Activated CD4-positive, alpha-beta T cell treated with anti-CD3 and anti-CD28 coated beads, Interleukin-2, amount 50 U/mL, for 1 hour (primary cell): ENCODE results near the gene ERGIC2.

Experiments used
- DNase-seq: peaks from one replicate; pipeline ENCODE4 v3.0.0-alpha.2; 2020

ERGIC2 gene

DNA sequence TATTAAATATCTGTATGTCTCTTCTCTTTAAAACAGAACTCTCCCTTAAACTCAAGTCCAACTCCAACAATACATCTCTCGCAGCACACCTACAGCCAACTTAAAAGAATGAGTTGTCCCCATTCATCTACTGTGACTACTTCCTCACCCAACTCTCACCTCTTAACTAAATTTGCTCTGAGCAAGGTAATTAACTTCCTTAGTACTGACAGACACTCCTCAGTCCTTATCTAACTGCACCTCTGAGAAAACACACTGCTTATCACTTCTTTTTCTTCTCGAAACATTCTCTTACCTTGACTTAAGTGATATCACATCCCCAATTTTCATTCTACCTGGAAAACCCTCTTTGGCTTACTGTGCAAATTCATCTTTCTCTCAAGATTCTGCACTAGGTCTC, 7.0 kb downstream of the ERGIC2 start:
- DNase-seq, result no peak

DNA sequence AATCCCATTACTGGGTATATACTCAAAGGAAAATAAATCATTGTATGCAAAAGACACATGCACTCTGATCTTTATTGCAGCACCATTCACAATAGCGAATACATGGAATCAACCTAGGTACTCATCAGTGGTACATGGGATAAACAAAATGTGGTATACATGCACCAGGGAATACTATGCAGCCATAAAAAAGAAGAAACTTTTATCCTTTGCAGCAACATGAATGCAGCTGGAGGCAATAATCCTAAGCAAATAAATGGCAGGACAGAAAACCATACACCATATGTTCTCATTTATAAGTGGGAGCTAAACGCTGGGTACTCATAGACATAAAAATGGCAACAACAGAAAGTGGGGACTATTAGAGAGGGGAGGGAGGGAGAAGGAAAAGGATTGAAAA, 15.9 kb downstream of the ERGIC2 start:
- no peak for DNase-seq

DNA sequence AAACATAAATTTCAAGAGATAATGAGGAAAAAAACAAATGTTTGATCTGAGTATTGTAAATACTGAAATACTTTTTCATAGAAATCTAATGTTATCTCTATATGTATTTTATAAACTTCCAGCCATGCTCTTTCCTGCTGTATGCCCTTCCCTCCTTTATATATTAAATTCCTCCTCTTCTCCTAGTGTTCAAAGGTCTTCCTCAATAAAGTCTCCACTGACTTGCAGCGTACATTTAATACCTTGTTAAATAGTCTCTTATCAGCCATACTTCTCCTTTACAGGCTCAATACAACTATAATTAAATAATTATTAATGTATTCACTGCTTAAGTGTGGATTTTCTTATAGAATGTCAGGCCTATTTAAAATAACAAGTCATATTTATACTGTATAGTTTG, 26.0 kb downstream of the ERGIC2 start:
- no peak for DNase-seq

- DNase-seq, result no peak
These were observed 30.9 kb downstream of the ERGIC2 start for GRCh38 chr12:29350080-29350479.

DNA sequence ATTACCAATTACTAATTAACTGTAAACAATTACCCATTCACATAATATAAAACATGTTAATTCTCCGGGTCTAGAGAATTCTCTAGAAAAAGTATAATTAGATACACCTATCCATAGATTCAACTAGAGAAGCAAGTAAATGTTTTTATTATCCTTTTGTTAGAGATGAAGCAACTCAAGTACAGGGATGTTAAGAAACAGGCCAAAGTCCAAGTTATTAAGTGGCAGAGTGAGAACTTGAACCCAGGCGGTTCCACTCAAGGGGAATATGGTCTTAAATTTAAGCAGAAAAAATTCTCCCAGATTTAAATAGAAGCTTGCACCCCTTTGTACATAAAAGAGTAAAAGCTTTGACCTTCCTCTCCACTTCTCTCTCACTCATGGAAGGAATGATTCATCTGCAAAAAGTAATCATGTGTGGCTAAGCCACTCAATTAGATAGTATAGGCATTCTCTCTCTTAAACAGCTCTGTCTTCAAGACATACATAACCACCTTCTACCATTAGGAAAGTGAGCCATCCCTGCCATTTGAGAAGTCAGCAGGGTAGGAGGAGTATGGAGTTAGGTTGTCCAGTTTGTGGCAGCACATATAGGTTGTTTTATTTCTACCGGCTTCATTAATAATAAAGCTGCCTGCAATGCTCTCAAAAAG, 34.1 kb downstream of the ERGIC2 start:
- DNase-seq, result no peak

DNA sequence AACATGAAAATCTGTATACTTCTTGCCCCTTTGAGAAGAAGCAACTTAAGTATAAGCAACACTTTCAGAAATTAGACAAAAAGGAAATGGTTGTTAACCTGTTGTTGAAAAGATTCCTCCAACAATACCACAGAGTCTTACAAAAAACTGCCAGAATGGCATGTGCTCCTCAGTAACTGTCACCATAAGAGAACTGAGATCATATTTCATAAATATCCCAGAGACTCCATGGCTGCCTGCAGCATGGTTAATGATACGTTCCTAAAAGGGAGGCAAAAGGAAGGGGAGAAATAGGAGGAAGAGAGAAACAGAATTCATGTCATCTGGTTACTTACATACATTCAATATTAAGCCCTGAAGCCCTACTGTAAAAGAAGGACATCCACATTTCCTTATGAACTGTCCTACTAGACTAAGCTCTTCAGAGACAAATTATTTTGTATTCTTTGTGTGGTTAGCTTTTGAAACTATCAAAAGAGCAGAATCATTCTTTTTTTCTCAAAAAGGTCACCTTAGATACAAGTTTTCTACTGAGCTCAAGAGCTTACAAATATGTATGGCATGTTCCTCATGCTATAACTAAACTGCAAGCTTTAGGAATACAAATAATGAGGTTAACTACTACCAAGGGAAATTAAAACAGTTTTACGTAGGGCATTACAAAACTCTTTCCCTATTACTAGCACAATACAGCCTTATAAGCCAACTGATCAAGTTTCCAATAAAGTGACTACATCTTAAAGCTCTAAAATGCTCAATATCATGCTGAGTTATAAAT, 37.8 kb downstream of the ERGIC2 start:
- DNase-seq, result no peak

- DNase-seq, result no peak
These were observed 43.6 kb downstream of the ERGIC2 start for GRCh38 chr12:29337325-29337724.

- DNase-seq, result no peak
These were observed 46.0 kb downstream of the ERGIC2 start for GRCh38 chr12:29334937-29335336.

- no peak for DNase-seq
These were observed 47.8 kb downstream of the ERGIC2 start for GRCh38 chr12:29333178-29333577.

GRCh38 chr12:29329411-29329810, 51.6 kb downstream of the ERGIC2 start:
- no peak for DNase-seq

- no peak for DNase-seq
These were observed 58.8 kb downstream of the ERGIC2 start for GRCh38 chr12:29322157-29322556.

DNA sequence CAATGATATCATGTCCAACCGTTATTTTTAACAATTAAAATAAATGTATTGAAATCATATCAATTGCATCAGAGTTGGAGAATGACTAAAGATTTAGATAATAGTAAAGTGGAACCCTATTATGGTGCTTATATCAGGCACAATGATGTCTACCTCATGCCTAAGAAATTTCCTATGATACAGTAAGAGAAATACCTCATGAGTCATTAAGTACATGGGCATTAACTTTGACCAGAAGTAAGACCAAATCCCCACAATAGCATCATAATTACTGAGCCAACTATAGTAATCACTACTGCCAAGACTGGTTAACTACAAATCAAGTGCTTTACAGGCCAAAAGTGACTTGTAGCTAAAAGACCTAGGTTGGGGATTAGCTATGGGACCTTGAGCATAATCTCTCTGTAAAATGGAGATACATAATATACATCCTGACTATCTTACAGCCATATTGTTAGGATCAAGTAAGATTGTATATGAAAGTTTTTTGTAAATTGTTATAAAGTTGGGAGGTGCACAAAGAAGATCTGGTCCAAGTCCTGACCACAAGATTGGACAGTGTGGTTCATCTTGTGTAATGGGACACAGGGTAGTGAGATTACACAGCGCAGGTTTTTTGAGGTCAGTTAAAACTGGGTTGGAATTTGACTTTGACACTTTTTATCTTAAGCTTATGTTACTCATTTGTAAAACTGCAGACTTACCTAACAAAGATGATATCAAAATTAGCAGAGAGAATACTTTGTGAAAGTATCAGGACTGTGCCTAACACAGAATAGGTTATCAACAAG, 60.5 kb downstream of the ERGIC2 start:
- no peak for DNase-seq

DNA sequence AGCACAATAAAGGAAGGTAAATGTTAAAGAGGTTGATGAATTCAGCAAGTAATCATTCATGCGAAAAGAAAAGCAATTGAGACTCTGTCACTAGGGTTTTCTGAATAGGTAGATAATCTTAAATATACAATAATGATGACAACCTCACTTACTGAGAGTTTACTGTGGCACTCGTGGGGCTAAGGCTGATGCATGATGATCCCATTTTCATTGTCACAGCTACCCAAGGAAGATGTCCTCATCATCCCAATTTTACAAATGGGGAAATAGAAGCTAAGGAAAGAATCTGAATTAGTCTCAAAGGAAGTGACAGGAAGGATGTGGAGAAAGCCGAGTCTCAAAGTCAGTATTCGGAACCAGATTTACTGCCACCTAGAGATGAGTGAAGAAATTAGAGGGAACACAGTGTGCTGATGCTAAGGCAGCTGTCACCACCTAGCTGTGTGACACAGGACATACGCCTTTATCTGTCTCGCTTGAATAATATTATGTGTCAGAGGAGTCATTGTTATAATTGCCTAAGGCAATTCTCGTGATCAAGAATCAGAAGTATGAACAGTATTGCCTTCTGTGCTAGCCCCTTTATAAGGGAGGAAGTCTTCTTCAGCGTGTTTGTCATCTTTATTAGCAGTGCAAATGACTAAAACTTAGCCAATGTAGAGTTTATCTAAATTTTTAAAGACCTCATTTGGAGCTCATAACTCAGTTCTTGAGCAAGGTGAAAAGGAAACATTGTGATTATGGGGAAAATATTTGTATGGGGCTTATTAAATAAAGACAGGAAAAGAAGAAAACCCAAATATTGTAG, 63.2 kb downstream of the ERGIC2 start:
- peak; percentile 36 for DNase-seq

DNA sequence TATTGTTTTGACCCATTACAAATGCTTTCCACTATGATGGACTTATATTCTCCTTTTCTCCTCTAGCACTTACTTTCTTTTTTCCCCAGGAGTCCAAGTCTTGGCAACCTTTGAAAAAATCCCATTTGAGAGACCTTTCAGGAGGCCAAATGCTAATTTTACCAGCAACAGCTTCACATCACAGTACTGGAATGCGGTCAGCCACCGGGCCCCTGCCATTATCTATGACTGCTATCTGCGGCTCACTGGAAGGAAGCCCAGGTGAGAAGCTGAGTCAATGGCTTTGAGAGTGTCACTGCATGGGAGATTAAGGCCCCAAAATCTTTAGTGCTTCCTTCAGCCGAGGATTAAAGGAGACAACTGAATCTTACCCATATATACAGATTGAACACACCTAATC, 64.2 kb downstream of the ERGIC2 start:
- no peak for DNase-seq

GRCh38 chr12:29314416-29314815, 66.6 kb downstream of the ERGIC2 start:
- DNase-seq, result no peak

DNA sequence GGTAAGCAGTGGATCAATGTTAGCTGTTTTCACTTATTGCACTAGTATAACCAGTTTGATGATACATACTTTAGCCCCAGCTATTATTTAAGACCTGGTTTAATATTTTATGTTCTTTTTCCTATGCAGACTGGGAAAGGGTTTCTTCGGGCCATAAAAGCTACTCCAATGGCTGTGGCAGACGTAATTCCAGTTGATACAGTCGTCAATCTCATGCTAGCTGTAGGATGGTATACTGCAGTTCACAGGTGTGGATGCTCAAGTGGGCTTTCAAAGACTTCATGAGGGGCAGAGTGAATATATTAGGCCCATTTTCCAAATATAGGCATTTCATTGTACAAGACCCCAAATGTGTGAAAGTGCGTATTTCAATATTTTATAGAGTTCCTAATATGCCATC, 70.1 kb downstream of the ERGIC2 start:
- DNase-seq, result no peak

GRCh38 chr12:29309320-29309902, 71.6 kb downstream of the ERGIC2 start:
- no peak for DNase-seq

DNA sequence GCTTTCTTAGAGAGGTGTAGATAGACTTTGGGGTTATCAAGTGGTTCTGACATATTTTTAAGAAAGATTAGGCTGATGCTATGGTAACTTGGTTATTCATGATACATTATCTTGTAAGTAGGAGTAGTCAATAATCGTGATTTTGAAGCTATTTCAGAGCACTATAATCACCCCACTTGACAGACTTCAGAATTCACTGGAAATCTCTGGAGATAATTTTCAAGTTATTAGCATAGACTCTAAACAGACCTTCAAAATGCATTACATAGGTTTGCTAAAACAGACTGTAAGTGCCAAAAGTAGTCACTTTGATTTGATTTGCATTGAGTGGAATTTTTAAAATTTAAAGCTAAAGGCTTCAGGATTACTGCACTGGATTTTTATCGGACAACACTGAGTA, 74.3 kb downstream of the ERGIC2 start:
- no peak for DNase-seq

DNA sequence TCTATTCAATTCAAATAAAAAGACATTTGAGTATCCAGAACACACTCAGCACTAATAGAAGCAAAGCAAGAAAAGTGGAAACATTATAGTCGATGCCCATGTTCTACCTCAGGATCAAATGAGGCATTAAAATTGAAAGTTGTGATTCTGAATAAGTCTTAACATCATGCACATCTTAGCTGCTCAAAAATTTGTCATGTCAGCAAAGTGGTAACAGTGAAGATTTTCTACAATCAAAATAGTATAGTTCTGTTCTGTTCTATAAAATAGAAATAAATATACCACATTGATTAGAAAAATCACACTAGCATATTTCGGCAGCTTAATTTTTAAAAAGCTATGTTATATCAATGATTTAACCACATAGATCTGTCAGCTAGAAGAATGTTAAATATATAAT, 74.7 kb downstream of the ERGIC2 start:
- no peak for DNase-seq

DNA sequence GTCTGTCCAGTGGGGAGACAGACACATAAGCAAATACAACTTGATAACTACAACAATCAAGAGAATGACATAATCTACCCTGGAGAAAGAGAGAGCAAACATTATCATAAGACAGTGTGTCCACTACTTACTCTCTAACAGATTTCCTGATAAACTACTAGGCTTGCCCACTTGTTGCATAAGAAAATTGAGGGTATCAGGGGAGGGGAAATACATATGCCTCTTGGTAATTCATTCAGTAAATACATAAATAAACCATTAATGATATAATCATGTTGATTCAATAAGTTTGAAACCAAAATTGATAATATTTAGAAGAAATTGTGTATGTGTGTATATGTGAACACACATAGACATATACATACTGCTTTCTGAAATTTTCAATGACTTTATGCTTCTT, 76.6 kb downstream of the ERGIC2 start:
- no peak for DNase-seq

GRCh38 chr12:29301114-29301513, 79.9 kb downstream of the ERGIC2 start:
- no peak for DNase-seq

GRCh38 chr12:29299633-29300032, 81.3 kb downstream of the ERGIC2 start:
- DNase-seq, result no peak

GRCh38 chr12:29291226-29291625, 89.7 kb downstream of the ERGIC2 start:
- DNase-seq, result no peak
